OCI-LY3 (cell line): ENCODE results near the gene INVS.

ENCODE experiments used
- CTCF ChIP-seq: fragments of 200-600, 300-600 bp; sonication (generic); IDR thresholded peaks from 2 replicates; pipeline ENCODE4 v1.5.1; 2014; ENCODE audit warnings: antibody characterized with exemption, low read length, low read depth
- EZH2phosphoT487 ChIP-seq: fragments of 200-600 bp; shearing (Covaris generic); IDR thresholded peaks from 2 replicates; pipeline ENCODE4 v1.6.1; 2018; ENCODE audit warnings: antibody characterized with exemption, mixed run types, low read depth

DNA sequence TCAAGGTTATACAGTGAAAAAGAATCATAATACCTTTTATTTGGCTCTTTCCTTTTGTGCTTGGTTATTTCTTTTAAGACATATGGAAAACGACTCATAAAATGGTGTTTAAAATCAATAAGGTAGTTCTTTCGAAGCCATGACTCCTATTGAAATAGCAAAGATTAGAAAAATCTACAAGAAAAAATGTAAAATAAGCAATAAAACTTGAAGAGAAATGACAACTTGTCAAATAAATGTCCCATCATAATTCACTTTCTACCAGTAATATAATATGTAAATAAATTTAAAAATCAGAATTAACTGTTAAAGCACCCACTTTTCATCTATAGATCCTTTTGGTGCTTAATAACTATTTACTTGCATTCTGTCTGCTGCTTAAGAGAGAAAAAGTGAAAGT, 241.2 kb downstream of the INVS start:
- TF ChIP-seq CTCF, result no peak
- no peak for TF ChIP-seq EZH2phosphoT487
